GM21825 (cell line): Measurements from ENCODE around the gene MRPS7.
"Not testable (repeated sequence)": the region's sequence is repeated elsewhere in the genome, so short reads cannot be mapped to it uniquely, and the experiment has no call there.

Source experiments
- ATAC-seq: cut with Tn5 transposase; IDR thresholded peaks from one replicate; pipeline ENCODE4 v1.9.1; 2021; ENCODE audit warnings: mild to moderate bottlenecking, moderate library complexity; ENCODE audit not compliant: unreplicated experiment

Gene MRPS7

GRCh38 chr17:75270966-75271232 lies 9.2 kb downstream of the MRPS7 start, which contains the start of gene MIF4GD:
TSS of gene MIF4GD (minus strand) at chr17:75271231. CDS start at chr17:75270195, 1,036 bp downstream.
- peak; percentile 18 for ATAC-seq

DNA sequence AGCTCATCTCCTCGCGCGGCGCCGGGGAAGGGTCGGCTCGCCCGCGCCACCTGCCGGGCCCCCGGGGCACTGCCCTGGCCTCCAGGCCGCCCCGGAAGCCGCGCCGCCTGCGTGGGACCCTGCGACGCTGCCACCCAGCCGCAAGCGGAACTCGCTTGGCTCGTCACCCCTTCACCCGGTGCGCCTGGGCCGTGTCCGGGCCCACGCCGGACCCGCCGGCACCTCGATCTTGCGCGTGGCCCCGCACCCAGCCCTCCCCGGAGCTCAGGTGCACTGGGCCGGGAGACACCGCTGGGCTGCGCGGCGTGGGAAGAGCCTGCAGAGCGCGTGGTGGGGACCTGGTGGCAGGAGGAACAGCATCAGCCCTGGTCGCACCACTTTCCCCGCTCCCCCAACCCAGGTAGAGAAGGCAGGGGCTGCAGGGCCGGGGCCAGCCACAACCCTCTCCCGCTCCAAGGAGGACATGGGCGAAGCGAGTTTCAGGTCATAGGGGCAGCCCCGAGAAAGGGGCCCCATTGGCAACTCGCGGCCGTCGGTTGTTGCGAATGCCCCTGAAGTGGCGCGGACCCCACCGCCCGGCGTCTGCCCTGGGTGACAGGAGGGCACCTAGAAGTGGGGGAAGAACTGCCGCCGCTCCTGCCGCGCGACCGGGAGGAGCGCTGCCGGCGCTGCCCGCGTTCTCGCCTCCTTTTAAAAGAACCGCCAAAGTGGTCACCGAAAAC lies 9.7 kb downstream of the MRPS7 start:
- peak; percentile 70 for ATAC-seq

DNA sequence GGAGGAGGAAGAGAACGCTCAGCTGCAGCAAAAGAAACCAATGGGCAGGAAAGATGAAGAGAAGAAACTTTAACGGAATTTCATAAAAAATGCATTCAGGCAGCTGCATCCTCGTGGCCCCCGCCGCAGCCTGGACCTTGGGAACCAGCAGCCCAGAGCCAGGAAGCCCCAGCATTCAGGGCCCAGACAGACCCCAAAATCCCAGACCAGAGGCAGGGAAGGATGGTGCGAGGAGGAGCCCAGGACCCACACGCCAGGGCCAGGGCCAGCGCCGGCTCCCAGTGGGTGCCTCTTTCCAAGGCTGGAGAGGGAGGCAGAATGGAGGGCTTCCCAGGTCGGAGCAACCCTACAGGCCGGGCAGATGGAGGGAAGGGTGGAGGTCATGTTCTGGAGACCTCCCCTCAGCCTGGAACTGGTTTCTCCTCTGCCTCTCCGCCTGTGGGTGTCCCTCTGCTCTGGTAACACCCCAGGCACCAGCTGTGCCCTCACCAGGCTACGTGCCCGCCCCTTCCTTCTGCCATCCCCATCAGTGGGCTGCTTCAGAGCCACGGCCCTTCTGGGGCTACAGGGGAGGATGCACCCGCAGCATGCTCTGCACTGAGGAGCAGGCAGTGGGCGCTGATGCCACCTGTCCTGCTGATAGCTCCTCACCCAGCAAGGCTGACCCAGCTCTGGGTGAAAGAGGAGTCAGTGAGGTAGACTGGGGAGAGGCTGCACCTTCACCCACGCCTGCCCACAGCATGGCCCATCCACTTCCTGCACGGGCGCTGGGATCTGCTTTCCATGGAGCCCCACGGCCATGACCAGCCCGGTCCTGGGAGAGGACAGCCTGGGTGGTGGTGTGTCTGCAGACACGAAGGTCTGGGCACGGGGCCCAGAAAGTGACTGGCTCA lies 10.5 kb downstream of the MRPS7 start:
- ATAC-seq, result no peak

- ATAC-seq, result no peak
Measured at GRCh38 chr17:75272848-75273184, 11.1 kb downstream of the MRPS7 start.

- ATAC-seq, result no peak
Measured at GRCh38 chr17:75273977-75274708, 12.5 kb downstream of the MRPS7 start.

GRCh38 chr17:75277664-75278071 lies 16.0 kb downstream of the MRPS7 start:
- ATAC-seq, result no peak

- ATAC-seq, result not testable (repeated sequence)
Measured at GRCh38 chr17:75280189-75280588, 18.5 kb downstream of the MRPS7 start.

- ATAC-seq, result no peak
Measured at GRCh38 chr17:75285123-75285522, 23.4 kb downstream of the MRPS7 start.

GRCh38 chr17:75287221-75287620 lies 25.5 kb downstream of the MRPS7 start:
- no peak for ATAC-seq

GRCh38 chr17:75288359-75288758 lies 26.7 kb downstream of the MRPS7 start:
- no peak for ATAC-seq

DNA sequence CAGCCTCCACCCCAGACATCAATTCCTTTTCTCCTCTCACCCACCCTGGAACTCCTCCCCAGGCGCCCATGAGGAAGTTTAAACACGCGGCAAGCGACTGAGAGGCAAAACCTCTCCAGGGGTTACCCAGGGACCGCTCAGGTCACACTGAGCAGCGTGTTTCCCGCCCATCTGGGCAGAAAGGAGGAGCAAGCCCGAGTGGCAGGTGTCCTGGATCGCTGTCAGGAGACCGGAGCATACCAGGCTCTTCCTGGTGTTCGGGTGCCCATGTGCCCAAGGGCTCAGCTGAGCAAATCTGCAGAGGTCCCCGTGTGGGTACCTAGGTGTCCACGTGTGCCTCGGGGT lies 27.1 kb downstream of the MRPS7 start:
- no peak for ATAC-seq

DNA sequence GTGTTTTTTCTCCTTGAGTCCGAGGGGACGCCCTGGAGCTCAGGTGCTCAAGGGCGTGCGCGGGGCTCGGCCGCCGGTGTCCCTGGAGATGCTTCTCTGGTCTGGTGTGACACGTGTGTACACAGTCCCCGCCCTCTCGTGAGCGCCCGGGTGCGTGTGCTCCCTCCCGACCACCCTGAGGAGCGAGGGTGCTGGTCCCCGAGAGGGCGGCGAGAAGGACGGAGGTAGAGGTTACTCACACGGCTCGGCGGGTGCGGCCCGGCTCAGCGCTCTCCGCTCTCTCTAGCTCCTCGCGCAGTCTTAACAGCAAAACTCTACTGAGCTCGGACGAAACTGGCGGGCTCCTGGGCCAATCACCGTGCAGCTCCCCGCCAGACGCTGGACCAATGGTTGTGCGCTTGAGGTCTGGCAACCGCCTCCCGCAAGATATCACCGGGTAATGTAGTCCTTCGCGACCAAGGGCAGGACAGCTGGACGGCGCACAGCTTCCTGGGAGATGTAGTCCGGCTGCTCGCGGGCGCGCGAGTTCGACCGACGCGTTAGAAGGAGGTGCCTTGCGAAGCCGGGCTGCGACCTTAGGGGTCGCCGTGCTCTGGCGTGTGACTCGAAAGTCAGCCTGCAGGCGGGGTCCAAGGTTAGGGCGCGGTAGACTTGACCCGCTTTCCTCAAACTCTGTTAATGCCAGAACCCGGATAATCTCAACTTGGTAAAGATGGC lies 27.6 kb downstream of the MRPS7 start, which contains the start of gene SLC25A19:
Gene SLC25A19, minus strand, starts transcription at position 319 of the 717 bp plus-strand sequence. CDS start 2,669 bp downstream, outside the sequence.
- peak; percentile 87 for ATAC-seq

DNA sequence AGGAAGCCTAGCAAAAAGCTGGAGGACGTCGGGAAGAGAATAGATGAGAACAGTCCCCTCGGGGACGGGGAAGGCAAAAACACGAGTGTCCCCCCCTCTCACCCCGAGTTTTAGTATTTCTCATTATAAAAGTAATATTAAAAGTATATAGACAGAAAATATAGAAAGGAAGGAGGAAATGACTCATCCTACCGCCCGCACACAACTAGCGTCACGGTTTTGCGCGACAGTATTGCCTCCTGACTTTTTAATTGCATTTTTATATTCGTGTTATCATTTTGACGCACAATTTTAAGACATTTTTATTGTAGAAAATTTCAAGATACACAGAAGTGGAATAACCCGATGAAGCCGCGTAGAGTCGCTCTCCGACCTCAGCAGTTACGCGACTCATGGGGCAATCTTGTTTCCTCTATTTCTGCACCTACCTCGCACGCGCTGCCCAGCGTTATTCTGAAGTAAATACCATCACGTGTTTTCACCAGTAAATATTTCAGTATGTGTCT lies 28.2 kb downstream of the MRPS7 start:
- ATAC-seq, result peak; percentile 31

DNA sequence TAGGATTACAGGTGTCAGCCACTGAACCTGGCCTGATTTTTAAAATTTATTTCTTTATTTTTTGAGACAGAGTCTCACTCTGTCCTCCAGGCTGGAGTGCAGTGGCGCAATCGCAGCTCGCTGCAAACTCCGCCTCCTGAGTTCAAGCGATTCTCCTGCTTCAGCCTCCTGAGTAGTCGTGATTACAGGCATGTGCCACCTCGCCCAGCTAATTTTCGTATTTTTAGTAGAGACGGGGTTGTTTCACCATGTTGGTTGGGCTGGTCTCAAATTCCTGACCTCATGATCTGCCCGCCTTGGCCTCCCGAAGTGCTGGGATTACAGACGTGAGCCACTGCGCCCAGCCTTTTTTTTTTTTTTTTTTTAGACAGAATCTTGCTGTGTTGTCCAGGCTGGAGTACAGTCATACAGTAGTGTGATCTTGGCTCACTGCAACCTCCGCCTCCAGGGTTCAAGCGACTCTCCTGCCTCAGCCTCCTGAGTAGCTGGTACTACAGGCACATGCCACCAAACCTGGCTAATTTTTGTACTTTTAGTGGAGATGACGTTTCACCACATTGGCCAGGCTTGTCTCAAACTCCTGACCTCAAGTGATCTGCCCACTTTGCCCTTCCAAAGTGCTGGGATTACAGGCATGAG lies 31.2 kb downstream of the MRPS7 start:
- ATAC-seq, result not testable (repeated sequence)

DNA sequence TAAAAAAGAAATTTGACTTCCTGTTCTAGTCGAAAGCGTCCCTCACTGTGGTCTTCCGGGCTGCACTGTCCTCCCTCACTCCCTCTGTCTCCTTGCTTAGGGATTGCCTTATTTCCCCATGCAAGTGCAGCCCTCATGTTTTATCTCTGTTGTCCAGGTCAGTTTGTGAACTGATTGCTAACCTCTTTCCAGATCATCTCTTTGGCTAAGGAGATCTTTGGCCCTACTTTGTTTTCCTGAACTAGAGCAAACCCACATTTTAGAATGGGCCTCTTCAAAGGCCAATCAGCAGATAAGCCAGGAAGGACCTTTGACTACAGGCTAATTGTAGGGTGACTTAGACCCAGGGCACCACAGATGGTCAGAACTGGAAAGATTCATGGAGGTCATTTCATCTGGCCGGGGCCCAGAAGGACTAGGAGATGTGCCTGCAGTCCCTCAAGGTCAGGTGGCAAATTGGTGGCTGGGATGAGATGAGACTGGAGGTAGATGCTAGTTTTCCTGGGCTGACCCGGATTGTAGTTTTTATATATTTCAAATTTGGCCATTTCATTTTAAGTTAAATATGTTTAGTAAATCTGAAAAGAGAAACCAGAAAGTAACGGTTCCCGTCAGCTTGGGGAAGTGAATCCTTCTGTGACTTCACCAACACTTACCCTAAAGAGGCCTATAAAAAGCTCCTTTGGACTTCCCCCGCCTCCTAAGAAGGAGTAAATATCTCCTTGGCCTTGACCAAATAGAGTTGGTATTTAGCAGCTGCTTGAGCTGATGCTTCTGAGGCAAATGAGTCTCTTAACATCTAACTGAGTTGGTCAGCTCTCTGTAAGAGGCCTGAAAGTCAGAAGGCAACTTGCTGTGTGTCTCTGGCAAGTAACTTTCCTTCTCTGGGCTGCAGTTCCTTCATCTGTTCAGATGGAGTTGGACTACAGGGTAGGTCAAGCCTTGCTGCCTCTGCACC lies 33.8 kb downstream of the MRPS7 start:
- peak; percentile 59 for ATAC-seq

DNA sequence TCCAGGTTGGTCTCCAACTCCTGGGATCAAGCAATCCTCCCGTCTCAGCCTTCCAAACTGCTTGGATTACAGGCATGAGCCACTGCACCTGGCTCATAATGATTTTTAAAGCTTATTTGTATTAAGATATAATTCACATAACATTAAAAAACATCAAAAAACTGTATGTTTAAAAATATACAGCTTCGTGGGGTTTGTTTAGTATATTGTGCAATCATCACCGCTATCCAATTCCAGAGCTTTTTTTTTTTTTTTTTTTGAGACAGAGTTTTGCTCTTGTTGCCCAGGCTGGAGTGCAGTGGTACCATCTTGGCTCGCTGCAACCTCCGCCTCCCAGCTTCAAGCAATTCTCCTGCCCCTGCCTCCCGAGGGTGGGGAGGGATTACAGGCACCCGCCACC lies 38.6 kb downstream of the MRPS7 start:
- ATAC-seq, result no peak

DNA sequence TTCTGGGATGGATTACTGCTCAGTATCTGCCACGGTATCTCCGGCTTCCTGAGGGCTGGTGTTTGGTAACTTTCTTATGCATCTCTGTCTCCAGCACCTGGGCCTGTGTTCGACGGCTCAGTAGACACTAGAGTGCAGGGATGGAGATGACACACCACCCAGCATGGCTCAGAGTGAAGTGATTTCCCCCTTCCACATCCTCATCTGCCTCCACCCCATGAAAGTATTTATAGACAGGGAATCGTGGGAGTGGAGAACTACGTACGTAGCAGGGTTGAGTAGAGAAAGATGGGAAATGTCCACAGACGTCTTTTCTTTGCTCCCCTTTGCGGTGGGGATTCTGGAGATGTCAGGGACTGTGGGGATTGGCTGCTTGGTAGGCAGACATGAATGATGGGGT lies 39.4 kb downstream of the MRPS7 start:
- no peak for ATAC-seq

DNA sequence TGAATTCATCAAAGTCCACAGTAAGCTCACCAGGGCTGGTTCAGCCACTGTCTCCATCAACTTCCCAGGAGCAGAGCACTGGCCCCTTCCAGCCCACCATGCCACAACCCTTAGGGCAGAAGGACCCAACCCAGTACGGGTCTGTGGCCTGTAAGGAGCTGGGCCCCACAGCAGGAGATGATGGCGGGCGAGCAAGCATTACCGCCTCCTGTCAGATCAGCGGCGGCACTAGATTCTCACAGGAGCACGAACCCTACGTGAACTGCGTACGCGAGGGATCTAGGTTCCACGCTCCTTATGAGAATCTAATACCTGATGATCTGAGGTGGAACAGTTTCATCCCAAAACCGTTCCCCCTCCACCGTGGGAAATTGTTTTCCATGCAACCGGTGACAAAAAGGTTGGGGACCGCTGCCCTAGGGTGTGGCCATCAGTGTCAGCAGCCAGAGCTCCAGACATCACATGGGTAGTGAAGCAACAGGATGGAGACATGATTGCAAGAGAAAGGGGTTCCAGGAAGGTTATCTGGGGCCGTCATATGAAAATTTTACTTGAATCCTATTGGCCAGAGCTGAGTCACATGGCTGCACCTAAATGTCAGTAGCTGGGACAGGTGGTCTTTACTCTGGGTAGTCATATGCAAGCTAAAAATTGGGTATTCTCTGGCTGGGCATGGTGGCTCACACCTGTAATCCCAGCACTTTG lies 40.0 kb downstream of the MRPS7 start:
- no peak for ATAC-seq
